HL-60/S4 (cell line): Measurements from ENCODE around the gene PPIL6.
"Not testable (repeated sequence)": the region's sequence is repeated elsewhere in the genome, so short reads cannot be mapped to it uniquely, and the experiment has no call there.

Source experiments
- in situ Hi-C: fragments of 300-500 bp; cut with MboI; formaldehyde crosslinking; loops from 2 replicates; pipeline ENCODE4 v1.14.3; 2022; ENCODE audit warnings: low sequenced_read_pairs

Gene PPIL6

DNA sequence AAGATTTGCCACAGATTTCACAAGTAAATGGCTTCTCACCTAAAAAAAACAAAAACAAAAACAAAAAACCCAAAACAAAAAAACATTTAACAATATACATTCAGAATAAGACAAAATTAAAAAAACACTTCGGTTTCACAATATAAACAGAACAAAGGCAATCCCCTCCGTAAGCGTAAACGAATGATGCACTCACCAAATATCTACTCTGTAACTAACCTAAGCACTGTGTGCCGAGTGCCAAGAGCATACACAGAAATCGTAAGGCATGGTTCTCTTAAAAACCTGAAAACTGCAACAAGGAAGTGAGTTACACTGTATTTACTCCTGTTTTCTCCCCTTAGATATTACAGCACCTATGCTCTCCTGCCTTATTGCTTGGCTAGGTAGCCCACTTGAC lies 27.3 kb upstream of the PPIL6 start:
- in situ Hi-C loops = no loop called here

DNA sequence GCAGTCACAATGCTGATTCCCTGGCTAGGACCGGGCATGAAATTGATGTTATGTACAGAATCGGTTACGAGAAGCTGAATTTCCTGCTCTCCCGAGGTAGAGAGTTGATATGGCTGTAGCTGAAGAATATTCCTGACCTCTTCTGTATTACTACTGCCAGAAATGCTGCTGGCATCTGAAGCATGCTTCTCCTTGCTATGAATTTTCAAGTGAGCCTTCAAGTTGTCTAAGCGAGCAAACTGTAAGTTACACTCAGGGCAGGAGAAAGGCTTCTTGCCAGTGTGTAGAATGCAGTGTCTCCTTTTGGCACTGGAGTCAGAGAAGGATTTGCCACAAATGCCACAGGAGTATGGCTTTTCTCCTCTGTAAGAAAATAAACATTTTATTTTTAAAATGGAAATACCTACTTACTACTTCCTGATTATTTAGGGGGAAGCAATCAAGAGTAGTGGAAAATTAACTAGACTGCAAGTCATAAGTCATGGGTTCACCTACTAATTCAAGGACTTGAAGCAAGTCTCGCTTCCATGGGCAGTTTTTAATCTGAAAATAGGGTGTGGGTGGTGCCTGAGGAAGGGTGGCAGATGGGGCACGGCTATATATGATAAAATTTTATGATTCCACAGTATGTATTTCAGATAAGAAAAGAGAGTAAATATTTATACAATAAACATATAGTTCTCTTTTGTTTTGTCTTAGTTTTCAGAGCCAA lies 25.9 kb upstream of the PPIL6 start:
- in situ Hi-C loops = no loop called here

DNA sequence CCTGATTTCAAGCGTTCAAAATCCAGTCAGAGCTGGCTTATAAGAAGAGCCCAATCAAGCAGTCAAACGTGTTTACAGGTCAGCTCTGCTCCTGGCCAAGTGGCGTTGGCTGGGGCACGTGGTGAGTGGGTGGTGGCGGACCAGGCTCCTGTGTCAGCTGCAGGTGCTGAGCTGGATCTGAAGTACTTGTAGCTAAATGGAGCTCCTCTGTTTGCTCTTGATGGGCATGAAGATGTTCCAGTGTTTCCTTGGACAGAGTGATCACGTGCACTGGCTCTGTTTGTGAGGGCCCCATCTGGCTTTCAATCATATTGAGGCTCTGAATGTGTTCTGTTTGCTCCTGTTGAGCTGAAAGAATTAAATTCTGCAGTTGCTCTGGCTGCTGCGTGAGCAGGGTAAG lies 25.3 kb upstream of the PPIL6 start:
- in situ Hi-C loops = no loop called here

DNA sequence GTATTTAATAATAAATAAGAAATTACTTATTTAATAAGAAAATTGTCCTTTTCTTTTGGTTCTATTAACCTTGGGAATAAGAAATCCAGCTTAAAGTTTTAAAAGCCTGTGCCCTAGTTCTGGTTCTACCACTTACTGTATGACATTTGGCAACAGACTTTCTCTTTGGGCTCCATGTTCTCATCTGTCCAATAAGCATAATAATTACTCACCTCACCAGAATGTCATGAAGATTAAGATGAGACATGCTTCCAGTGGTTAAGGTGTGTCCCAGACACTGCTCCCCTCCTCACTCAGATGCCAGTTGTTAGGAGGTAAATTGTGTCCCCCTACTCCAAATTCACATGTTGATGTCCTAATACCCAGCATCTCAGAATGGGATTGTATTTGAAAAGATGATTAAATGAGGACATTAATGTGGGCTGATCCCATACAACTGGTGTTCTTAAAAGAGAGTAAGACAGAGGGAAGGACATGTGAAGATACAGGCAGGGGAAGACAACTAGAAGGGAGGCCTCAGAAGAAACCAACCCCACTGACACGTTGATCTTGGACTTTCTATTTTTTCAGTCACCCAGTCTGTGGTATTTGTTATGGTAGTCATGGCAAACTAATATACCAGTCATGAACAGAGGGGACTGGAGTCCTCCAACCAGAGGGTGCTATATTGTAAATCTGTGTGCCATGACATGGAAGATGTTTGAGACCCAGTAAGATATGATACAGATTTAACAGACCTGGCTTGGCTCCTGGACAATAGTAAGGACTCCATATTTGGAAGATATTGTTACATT lies 21.5 kb upstream of the PPIL6 start:
- in situ Hi-C loops = no loop called here

DNA sequence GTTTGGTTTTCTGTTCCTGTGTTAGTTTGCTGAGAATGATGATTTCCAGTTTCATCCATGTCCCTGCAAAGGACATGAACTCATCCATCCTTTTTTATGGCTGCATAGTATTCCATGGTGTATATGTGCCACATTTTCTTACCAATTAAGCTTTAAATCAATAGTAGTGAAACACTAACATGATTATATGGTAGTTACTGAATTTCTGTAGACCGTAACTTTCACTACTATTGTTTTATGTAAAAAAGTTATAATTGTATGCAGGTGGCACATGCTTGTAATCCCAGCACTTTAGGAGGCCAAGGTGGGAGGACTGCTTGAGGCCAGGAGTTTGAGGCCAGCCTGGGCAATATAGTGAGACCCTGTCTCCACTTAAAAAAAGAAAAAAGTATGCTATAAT lies 20.8 kb upstream of the PPIL6 start:
- in situ Hi-C loops = not testable (repeated sequence)

DNA sequence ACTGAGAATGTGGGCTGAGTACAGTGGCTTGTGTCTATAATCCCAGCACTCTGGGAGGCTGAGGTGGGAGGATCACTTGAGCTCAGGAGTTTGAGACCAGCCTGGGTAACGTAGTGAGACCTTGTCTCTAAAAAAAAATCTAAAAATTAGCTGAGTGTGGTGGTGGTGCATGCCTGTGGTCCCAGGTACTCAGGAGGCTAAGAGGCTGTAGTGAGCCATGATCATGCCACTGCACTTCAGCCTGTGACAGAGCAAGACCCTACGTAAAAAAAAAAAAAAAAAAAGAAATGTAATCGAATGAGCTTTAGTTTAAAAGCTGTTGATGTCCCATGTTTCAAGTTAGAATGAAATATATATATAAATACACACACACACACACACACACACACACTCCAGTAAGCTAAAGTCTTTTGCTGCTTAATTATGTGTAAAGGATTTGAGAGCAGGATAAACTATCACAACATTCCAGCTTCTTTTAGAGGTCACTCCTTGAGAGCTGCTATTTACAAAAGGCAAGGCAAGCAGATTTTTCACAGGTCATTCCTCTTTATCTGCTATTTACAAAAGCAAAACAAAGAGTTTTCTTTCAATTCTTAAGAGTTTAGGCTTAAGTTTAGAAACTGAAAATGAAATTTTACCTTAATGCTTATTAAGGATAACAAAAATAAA lies 19.9 kb upstream of the PPIL6 start:
- in situ Hi-C loops = no loop called here

DNA sequence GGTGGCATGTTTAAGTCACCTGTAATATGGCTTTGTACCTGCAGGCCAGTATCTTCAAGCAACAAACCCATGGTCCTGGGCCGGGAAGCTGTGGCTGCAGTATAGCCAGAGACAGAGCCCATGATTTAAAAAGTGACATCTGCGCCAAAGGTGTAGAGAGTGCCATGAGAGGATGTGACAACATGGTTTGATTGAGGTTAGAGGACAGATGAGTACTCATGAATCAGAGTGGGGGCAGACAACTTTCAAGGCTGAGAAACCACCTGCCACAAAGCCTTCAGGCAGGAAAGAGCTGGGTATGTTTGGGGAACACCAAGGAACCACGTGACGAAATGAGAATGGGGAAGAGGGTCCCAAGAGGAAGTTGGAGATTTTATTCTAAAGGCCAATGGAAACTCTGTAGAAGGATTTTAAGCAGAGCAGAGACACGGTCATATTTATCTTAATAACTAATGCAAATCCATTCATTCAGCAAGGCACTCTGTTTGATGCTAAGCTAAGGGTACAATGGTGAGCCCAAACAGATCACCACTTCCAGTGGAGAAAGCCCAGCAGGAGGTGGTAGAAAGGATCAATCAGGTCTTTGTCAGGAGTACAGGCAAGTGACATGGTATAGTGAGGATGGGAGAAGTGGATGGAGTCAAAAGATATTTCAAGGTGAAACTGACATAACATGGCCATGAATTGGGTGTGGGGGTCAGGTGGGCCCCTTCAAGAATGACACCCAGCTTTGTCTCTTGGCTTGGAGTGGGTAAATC lies 18.5 kb upstream of the PPIL6 start:
- in situ Hi-C loops = no loop called here

DNA sequence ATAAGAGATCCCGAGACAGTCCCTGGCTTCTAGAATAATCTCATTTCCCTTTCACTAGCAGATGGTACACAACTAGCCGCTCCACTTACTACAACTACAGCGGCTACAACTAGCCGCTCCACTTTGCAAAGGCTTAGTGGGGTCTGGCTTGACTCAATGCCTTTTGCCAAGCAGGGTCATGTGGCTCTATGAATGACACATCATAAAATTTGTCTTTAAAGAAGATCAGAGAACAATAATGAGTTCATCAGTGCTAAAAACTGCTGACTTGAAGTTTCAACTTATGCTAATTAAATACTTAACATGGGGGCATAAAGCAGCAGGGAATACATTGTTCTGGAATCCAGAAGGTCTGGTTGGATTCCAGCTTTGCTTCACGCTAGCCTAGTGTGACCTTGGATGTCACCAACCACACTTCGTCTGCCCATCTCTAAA lies 17.2 kb upstream of the PPIL6 start:
- in situ Hi-C loops = no loop called here

DNA sequence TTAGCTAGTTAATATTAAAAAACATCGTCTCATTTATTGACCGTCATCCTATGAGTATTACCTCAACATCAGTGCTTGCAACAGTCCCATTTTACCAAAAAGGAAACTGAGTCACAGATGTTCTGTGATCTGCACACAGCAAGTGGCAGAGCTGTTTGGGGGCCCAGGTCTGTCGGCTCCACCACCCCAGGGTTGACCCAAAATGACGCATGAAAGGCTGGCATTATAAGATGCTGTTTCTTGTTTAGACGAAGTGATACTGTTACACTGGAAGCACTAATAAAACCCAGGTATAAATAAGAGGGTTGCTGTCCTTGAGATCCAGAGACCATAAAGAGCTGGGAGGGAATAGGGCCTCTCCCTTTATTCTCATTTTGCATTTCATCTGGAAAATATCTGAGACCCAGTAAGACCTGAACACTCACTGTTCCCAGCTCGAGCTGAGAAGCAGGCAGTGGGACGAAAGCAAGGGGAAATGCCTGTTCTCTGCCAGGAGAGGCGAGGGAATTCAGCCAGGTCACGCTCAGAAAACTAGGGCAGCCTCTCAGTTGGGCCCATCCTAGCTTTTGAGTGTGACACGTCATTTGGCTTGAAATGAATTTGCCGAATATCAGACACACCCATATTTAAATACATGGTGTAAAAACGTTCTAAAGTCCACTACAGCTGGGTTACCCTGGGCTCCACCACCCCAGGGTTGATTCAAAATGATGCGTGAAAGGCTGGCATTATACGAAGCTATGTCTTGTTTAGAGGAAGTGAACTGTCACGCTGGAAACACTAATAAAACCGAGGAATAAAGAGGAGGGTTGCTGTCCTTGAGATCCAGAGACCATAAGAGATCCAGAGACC lies 16.5 kb upstream of the PPIL6 start:
- in situ Hi-C loops = no loop called here

DNA sequence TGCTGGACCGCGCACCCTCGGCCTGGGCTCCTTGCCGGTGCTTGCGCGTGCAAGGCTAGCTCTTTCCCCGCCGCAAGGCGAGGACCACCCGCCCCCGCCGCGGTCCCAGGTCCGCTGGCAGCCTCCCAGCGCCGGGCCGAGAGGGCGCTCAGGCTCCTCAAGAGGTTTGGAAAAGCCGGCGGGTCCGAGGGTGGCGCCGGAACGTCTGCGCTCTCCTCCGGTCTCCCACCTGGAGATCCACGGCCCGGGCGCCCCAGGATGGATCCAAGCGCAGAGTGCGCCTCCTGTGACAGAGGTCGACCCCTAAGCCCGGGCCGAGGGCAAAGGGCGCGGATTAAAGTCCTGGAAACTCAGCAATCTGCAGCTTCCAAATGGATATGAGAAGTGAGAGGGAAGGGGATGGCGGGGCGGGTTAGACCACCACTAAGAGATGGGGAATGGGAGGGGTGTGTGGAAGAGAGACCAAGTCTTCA lies 15.7 kb upstream of the PPIL6 start:
- in situ Hi-C loops = no loop called here

DNA sequence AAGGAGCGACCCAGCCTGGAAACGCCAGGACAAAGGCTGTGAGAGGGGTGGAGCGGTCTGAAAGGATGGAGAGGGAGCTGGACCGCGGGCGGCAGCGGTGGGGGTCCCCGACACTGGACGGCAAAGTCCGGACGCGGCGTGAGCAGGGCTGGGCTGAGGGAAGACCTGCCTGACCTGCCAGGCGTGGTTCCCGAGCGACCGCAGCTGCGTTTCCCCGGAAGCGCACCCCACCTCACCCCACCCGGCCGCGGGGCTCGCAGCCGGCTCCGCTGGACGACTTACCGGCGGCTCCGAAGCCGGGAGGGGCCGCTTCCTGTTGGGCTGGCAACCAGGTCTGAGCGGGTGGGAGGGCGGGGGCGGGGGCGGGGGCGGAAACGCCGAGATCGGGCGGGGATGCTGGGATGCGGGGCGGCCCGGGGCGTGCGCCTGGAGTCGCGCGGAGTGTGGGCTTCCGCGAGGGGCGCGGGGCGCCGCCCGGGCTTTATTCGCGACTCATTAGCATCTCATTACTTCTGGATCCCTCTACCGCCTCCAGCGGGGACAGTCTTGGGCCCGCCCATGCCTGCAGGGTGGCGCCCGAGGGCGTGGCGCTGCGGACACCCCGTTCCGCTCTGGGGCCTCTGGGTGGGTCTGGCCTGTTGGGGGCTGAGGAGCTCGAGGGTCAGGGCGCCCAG lies 15.1 kb upstream of the PPIL6 start, which contains the start of gene MICAL1:
Gene MICAL1, minus strand, starts transcription at position 336 of the 674 bp plus-strand sequence. CDS start 1,576 bp downstream, outside the sequence.
- in situ Hi-C loops = no loop called here

DNA sequence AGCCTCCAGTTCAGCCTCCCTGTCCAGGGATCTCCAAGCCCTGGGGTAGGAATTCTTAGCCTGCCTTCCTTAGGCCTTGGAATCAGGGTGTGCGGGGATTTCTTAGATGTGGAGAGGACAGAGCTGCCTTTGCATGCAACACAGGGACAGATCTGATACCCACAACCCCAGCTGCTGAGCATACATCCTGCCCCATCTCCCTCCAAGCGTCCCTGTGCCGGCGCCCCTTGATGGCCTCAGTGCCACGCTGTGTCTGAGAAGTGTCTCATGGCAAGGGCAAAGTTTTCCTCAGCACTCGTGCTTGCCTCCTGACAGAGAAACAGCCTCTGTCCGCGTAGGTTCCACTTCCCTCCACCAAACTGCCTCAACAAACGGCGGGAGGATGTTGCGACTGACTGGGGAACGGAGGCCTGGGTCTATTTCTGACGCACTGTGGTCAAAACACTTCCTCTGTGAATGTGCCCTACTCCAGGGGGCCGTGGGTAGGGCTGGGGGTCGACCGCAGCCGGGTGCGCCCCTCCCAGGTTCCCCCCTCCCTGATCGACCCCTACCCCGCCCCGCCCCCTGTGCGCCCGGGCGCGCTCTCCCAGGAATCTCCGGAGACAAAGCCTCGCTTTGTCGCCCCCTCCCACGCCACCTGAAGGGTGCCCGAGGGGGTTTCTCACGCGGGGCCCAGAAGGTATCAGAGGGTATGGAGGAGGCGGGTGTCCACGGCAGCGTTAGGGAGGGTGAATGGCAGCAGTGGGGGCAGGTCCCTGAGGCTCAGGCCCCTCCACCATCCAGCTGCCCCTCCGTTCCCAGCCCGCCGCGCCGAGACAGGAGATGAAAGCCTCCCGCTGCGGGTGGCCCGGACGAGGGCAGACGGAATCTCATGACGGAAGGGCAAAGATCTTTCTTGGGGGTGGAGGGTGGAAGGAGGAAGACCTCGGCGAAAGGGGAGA lies 14.3 kb upstream of the PPIL6 start:
- in situ Hi-C loops = no loop called here

DNA sequence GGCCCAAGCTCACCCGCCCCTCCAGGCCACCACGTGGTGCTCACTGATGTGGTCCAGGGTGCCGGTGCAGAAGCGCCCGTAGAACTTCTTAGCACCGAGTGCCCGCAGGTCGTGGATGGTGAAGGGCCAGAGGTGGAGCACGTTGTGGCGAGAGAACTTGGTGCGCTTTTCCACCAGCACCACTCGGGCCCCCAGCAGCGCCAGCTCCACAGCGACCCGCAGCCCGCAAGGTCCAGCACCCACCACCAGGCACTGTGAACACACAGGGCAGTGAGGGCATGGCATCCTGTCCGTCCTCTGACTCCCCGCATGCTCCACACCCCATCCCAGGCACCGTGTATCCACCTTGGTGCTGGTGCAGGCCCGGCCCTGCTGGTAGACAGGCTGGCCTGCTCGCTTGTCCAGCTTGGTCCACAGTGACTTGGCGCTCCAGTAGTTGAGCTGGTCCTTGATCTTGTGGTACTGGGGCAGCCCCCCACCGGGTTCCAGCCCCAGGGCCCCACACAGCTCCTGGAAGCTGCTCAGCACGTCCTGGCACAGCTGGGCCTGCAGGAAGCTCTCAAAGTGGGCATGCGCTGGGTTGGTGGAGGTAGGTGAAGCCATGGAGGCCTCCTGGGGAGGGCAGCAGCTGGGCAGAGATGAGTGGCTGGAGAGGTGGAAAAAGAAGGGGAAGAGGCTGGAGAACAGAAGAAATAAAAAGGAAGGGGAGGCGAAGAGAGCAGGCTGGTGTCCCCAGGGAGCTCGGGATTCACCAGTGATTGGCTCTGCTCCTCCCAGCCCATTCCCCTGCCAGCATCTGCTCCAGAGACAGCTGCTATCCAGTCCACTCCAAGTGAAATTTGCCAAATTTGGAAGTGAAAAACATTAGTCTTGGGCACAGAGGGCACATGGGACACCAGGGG lies 13.4 kb upstream of the PPIL6 start:
- in situ Hi-C loops = no loop called here

DNA sequence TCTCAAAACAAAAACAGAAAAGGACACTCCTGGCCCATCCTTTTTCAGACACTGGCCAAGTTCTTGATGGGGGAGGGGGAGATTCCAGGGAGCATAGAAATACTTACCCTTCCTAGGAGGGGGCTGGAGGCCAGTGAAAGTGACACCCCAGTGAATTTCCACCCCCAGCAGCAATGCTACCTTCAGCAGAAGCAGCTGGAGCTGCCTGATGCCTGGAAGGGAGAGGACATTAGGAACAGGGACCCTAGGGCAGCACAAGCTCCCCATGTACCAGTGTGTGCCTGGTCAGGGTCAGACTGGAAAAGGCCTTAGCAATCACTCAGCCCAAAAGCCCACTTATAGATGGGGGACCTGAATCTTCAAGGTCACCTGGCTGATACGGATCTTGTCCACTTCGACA lies 12.7 kb upstream of the PPIL6 start:
- in situ Hi-C loops = no loop called here

DNA sequence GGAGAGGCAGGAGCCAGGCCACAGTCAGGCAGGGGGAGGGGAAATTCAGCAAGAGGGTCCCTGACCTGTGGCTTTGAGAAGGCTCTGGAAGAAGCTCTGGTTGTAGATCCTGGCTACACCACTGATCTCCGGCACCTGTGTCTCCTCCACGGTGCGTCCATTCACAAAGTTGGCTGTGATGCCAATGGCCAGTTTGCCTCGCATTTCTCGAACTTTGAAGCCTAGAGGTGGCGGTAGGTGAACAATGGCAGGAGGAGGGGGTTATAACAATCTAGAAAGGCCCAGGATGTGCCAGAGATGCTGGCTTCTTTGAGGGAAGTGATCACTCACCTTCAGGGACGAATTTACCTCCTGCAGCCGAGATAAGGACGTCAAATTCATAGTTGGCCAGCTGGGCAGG lies 11.8 kb upstream of the PPIL6 start:
- in situ Hi-C loops = no loop called here

DNA sequence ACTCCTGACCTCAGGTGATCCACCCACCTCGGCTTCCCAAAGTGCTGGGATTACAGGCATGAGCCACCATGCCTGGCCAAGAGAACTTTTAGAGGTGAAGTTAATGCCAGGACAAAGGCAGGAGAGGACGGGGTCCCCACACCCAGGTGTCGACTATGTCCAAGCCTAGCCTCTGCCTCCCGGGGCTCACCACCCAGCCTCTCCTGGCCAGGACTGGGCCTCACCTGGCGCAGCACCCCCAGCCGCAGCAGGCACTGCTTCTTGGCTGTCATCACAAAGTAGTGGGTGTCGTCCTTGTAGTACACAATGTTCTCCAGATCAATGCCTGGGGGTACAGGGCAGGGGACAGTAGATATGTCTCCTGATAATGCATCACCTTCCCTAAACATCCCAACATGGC lies 10.9 kb upstream of the PPIL6 start:
- in situ Hi-C loops = no loop called here

DNA sequence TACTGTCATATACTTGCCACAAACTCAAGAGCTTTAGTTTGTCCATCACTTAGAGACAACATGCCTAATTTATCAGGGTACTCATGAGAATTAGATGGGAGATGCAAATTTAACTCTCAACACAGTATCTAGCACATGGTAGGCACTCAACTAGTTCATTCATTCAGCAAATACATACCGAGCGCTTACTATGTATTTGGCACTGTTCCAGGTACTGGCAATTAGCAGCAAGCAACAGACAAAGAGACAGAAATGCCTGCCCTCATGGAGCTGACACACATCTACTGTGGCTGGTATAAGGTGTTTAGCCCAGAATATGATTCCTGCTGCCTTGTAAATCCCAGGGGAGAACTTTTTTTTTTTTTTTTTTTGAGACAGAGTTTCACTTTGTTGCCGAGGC lies 10.4 kb upstream of the PPIL6 start:
- in situ Hi-C loops = no loop called here
